ENCODE results near the gene ACSL1.

Gene ACSL1

GRCh38 chr4:184816962-184817361 lies 8.8 kb downstream of the ACSL1 start:
- no peak overlapping the region for H3K4me3 ChIP-seq (replicated peaks; ENCODE audit: insufficient read depth, low read length)
- DNase-seq (ENCODE audit: low read depth in 1 of 2, low spot score in 1 of 2) = no peak
- TF ChIP-seq POLR2AphosphoS5 (IDR thresholded peaks at IDR 0.05; ENCODE audit: low read depth) (no peak), SPI1 (IDR thresholded peaks at IDR 0.05; ENCODE audit: borderline replicate concordance, low read depth) (no peak), REST (IDR thresholded peaks at IDR 0.05; ENCODE audit: insufficient replicate concordance, low read depth) (no peak), GABPA (IDR thresholded peaks at IDR 0.05; ENCODE audit: low read depth) (no peak), CTCF (IDR thresholded peaks at IDR 0.05; ENCODE audit: insufficient read depth, low read length) (no peak)

GRCh38 chr4:184815046-184815877 lies 10.5 kb downstream of the ACSL1 start:
- no peak overlapping the region for H3K4me3 ChIP-seq (replicated peaks; ENCODE audit: insufficient read depth, low read length)
- H3K27me3 ChIP-seq (ENCODE audit: insufficient read depth, poor library complexity, severe bottlenecking) = no peaks in the 10 kb centered on the region
- peak overlapping the region; percentile 33 for H3K27ac ChIP-seq (replicated peaks)
- TF ChIP-seq POLR2AphosphoS5 (IDR thresholded peaks at IDR 0.05; ENCODE audit: low read depth) (peak; percentile 18; the same call in 1 of the 2 replicates), REST (IDR thresholded peaks at IDR 0.05; ENCODE audit: insufficient replicate concordance, low read depth) (no peak)
- DNase-seq (ENCODE audit: low read depth in 1 of 2, low spot score in 1 of 2) = peak in 1 of 2 experiments; percentile 83

More at GRCh38 chr4:184816962-184817361, 8.8 kb downstream of the ACSL1 start:
- Histone ChIP-seq H3K27me3 (ENCODE audit: insufficient read depth, poor library complexity, severe bottlenecking) (no peaks in the 10 kb centered on the region), H3K27ac (replicated peaks) (no peak overlapping the region)

GRCh38 chr4:184814686-184815045 lies 11.1 kb downstream of the ACSL1 start:
- H3K4me3 ChIP-seq (replicated peaks; ENCODE audit: insufficient read depth, low read length) = no peak overlapping the region
- peak overlapping the region; percentile 33 for H3K27ac ChIP-seq (replicated peaks)
- H3K27me3 ChIP-seq (ENCODE audit: insufficient read depth, poor library complexity, severe bottlenecking) = no peaks in the 10 kb centered on the region
- DNase-seq (ENCODE audit: low read depth in 1 of 2, low spot score in 1 of 2) = no peak
- no peak for TF ChIP-seq REST (IDR thresholded peaks at IDR 0.05; ENCODE audit: insufficient replicate concordance, low read depth)
- peak; percentile 33; the same call in 1 of the 2 replicates for TF ChIP-seq SPI1 (IDR thresholded peaks at IDR 0.05; ENCODE audit: borderline replicate concordance, low read depth)

- H3K27me3 ChIP-seq (ENCODE audit: insufficient read depth, poor library complexity, severe bottlenecking) = no peaks in the 10 kb centered on the region
- no peak for TF ChIP-seq CTCF (IDR thresholded peaks at IDR 0.05; ENCODE audit: insufficient read depth, low read length)
- TF ChIP-seq REST (IDR thresholded peaks at IDR 0.05; ENCODE audit: insufficient replicate concordance, low read depth) = no peak
- TF ChIP-seq SPI1 (IDR thresholded peaks at IDR 0.05; ENCODE audit: borderline replicate concordance, low read depth) = no peak
- no peak for TF ChIP-seq GABPA (IDR thresholded peaks at IDR 0.05; ENCODE audit: low read depth)
- no peak for TF ChIP-seq POLR2AphosphoS5 (IDR thresholded peaks at IDR 0.05; ENCODE audit: low read depth)
- H3K4me3 ChIP-seq (replicated peaks; ENCODE audit: insufficient read depth, low read length) = no peak overlapping the region
- H3K27ac ChIP-seq (replicated peaks) = peak overlapping the region; percentile 40
- no peak for DNase-seq (ENCODE audit: low read depth in 1 of 2, low spot score in 1 of 2)
These were observed 13.1 kb downstream of the ACSL1 start for GRCh38 chr4:184812651-184813181.

Measured in HL-60 (cell line).